Neural progenitor cell (in vitro differentiated cells): ENCODE results near the gene PRKCH.

Source experiments
- CTCF ChIP-seq: fragments of 200-600 bp; sonication (generic); IDR thresholded peaks from 2 replicates; pipeline ENCODE4 v1.5.1; 2017; ENCODE audit warnings: antibody characterized with exemption, mild to moderate bottlenecking
- EZH2 ChIP-seq: fragments of 200-600 bp; sonication (generic); IDR thresholded peaks from 2 replicates; pipeline ENCODE4 v1.6.1; 2017; ENCODE audit warnings: antibody characterized with exemption, mild to moderate bottlenecking, moderate library complexity
- EZH2phosphoT487 ChIP-seq: fragments of 200-600 bp; sonication (generic); IDR thresholded peaks from 2 replicates; pipeline ENCODE4 v1.6.1; 2017; ENCODE audit warnings: antibody characterized with exemption

GRCh38 chr14:61476754-61477410 is 155.5 kb downstream of the PRKCH start:
- no peak for TF ChIP-seq EZH2
- TF ChIP-seq CTCF = no peak
- no peak for TF ChIP-seq EZH2phosphoT487
